Measurements from ENCODE around the gene HDHD2. TPM values are rescaled to one million over a fixed set of nuclear protein-coding genes. Genes with fewer than 3 reads are reported as not detected.

Gene HDHD2
- total RNA-seq, 1 experiment from 2014 or later: 12.2 TPM

- DNase-seq (ENCODE audit: low spot score): peak; percentile 25
Measured at GRCh38 chr18:47149457-47150028, 757 bp downstream of the HDHD2 start.

GRCh38 chr18:47146206-47146605 is 4.1 kb downstream of the HDHD2 start:
- DNase-seq (ENCODE audit: low spot score): no peak

- no peak for DNase-seq (ENCODE audit: low spot score)
Measured at GRCh38 chr18:47143899-47144485, 6.3 kb downstream of the HDHD2 start.

GRCh38 chr18:47143153-47143552 is 7.1 kb downstream of the HDHD2 start:
- DNase-seq (ENCODE audit: low spot score): no peak

- DNase-seq (ENCODE audit: low spot score): no peak
Measured at GRCh38 chr18:47141289-47141688, 9.0 kb downstream of the HDHD2 start.

GRCh38 chr18:47121146-47121545 is 29.2 kb downstream of the HDHD2 start:
- no peak for DNase-seq (ENCODE audit: low spot score)

- no peak for DNase-seq (ENCODE audit: low spot score)
Measured at GRCh38 chr18:47120428-47120827, 29.9 kb downstream of the HDHD2 start.

- no peak for DNase-seq (ENCODE audit: low spot score)
Measured at GRCh38 chr18:47118981-47119380, 31.3 kb downstream of the HDHD2 start.

- no peak for DNase-seq (ENCODE audit: low spot score)
Measured at GRCh38 chr18:47115205-47115604, 35.1 kb downstream of the HDHD2 start.

- no peak for DNase-seq (ENCODE audit: low spot score)
Measured at GRCh38 chr18:47113796-47114540, 36.3 kb downstream of the HDHD2 start.

GRCh38 chr18:47110492-47111274 is 39.6 kb downstream of the HDHD2 start:
- DNase-seq (ENCODE audit: low spot score): no peak

GRCh38 chr18:47109720-47110119 is 40.6 kb downstream of the HDHD2 start:
- no peak for DNase-seq (ENCODE audit: low spot score)

GRCh38 chr18:47108998-47109405 is 41.3 kb downstream of the HDHD2 start:
- no peak for DNase-seq (ENCODE audit: low spot score)

- no peak for DNase-seq (ENCODE audit: low spot score)
Measured at GRCh38 chr18:47108373-47108772, 41.9 kb downstream of the HDHD2 start.

GRCh38 chr18:47100212-47100831 is 50.0 kb downstream of the HDHD2 start:
- DNase-seq (ENCODE audit: low spot score): peak; percentile 67

- DNase-seq (ENCODE audit: low spot score): no peak
Measured at GRCh38 chr18:47095810-47096209, 54.5 kb downstream of the HDHD2 start.

- DNase-seq (ENCODE audit: low spot score): no peak
Measured at GRCh38 chr18:47087676-47088075, 62.6 kb downstream of the HDHD2 start.

GRCh38 chr18:47081578-47081977 is 68.7 kb downstream of the HDHD2 start:
- no peak for DNase-seq (ENCODE audit: low spot score)

GRCh38 chr18:47080872-47081271 is 69.4 kb downstream of the HDHD2 start:
- no peak for DNase-seq (ENCODE audit: low spot score)

- no peak for DNase-seq (ENCODE audit: low spot score)
Measured at GRCh38 chr18:47077111-47077510, 73.2 kb downstream of the HDHD2 start.

- no peak for DNase-seq (ENCODE audit: low spot score)
Measured at GRCh38 chr18:47075098-47075883, 75.0 kb downstream of the HDHD2 start.
